Tibial nerve (tissue), 4 donors: Measurements from ENCODE around the gene CA10.

Experiments
- CTCF ChIP-seq, 5 experiments: fragments of 200-600 bp in 3 of 5; fragments of 450-650 bp in 2 of 5; sonication (generic) in 3 of 5; IDR thresholded peaks; one replicate each; pipeline ENCODE4 v1.5.1; 2016 to 2019; ENCODE audit warnings: antibody characterized with exemption in 5 of 5, mild to moderate bottlenecking in 3 of 5, moderate library complexity in 2 of 5
- EP300 ChIP-seq, 2 donors: sonication (generic); formaldehyde crosslinking; IDR thresholded peaks; one replicate each; pipeline ENCODE4 v1.6.1; 2017; ENCODE audit warnings: antibody characterized with exemption in 2 of 2, mild to moderate bottlenecking in 1 of 2
- POLR2A ChIP-seq, 2 donors: fragments of 450-650 bp; IDR thresholded peaks; one replicate each; pipeline ENCODE4 v1.6.1; 2017; ENCODE audit warnings: antibody characterized with exemption in 2 of 2, mild to moderate bottlenecking in 2 of 2, moderate library complexity in 2 of 2

- TF ChIP-seq CTCF (IDR thresholded peaks at IDR 0.05), result no peak
- no peak for TF ChIP-seq EP300 (IDR thresholded peaks at IDR 0.05)
- TF ChIP-seq POLR2A (IDR thresholded peaks at IDR 0.05), result no peak
These were observed 514.6 kb downstream of the CA10 start for GRCh38 chr17:51643702-51644490.
